Uterus (tissue), 2 donors: ENCODE data around the gene MEIS3.

ENCODE experiments used
- POLR2A ChIP-seq, 2 donors: fragments of 450-650 bp; IDR thresholded peaks; one replicate each; pipeline ENCODE4 v1.6.1; 2016; ENCODE audit warnings: antibody characterized with exemption in 2 of 2, mild to moderate bottlenecking in 1 of 2, moderate library complexity in 1 of 2
- TF ChIP-seq, protein P1 (sequence below), 4 experiments: fragments of 200-600 bp in 2 of 4; fragments of 450-650 bp in 2 of 4; sonication (generic) in 2 of 4; IDR thresholded peaks; one replicate each; pipeline ENCODE4 v1.5.1; 2016 to 2019; ENCODE audit warnings: antibody characterized with exemption in 4 of 4, mild to moderate bottlenecking in 2 of 4, moderate library complexity in 1 of 4

DNA sequence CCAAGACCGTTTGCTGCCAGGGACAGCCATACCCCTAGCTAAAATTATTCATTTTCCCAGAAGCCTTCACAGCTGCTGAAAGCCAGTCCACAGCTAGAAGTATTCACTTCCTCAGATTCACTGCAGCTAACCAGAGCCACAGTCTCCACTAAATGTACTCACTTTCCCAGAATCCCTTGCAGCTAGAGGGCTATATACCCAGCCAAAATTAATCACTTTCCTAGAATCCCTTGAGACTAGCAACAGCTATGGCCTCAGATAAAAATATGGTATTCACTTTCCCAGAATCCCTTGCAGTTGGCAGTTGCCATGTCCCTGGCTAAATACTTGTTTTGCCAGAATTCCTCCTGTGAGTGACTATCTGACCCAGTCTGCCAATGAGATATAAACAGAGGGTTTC lies 13.8 kb upstream of the MEIS3 start:
- no peak for TF ChIP-seq POLR2A (IDR thresholded peaks at IDR 0.05)
- TF ChIP-seq, protein P1, sequence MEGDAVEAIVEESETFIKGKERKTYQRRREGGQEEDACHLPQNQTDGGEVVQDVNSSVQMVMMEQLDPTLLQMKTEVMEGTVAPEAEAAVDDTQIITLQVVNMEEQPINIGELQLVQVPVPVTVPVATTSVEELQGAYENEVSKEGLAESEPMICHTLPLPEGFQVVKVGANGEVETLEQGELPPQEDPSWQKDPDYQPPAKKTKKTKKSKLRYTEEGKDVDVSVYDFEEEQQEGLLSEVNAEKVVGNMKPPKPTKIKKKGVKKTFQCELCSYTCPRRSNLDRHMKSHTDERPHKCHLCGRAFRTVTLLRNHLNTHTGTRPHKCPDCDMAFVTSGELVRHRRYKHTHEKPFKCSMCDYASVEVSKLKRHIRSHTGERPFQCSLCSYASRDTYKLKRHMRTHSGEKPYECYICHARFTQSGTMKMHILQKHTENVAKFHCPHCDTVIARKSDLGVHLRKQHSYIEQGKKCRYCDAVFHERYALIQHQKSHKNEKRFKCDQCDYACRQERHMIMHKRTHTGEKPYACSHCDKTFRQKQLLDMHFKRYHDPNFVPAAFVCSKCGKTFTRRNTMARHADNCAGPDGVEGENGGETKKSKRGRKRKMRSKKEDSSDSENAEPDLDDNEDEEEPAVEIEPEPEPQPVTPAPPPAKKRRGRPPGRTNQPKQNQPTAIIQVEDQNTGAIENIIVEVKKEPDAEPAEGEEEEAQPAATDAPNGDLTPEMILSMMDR (IDR thresholded peaks at IDR 0.05): no peak
